ENCODE results near the gene RHOT1. TPM values are rescaled to one million over a fixed set of nuclear protein-coding genes. Genes with fewer than 3 reads are reported as not detected.

RHOT1 gene
- total RNA-seq, 1 donor from 2014 or later = 56.9 TPM

DNA sequence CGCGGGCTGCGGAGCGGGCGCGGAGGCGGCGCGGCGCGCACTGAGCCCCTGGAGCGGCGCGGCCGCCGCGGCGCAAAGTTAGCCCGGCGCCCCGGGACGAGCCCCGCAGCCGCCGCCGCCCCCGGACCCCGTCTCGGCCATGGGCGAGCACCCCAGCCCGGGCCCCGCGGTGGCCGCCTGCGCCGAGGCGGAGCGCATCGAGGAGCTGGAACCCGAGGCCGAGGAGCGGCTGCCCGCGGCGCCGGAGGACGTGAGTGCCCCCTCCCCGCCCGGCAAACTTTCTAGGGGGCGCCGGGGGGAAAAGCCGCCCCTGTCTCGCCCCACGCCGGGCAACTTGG lies 123.7 kb downstream of the RHOT1 start:
- Histone ChIP-seq H3K4me1 (peaks cover 30% of the 10 kb centered on the region), H3K27me3 (ENCODE audit: low read depth) (peaks cover 84% of the 10 kb centered on the region), H3K9me3 (replicated peaks) (no peaks in the 10 kb centered on the region), H3K36me3 (no peaks in the 10 kb centered on the region), H3K27ac (replicated peaks) (no peak overlapping the region), H3K4me3 (peak overlapping the region; percentile 80)
- no peak for DNase-seq
- intact Hi-C loops (cut with micrococcal nuclease) = no loop called here
- TF ChIP-seq, protein P1, sequence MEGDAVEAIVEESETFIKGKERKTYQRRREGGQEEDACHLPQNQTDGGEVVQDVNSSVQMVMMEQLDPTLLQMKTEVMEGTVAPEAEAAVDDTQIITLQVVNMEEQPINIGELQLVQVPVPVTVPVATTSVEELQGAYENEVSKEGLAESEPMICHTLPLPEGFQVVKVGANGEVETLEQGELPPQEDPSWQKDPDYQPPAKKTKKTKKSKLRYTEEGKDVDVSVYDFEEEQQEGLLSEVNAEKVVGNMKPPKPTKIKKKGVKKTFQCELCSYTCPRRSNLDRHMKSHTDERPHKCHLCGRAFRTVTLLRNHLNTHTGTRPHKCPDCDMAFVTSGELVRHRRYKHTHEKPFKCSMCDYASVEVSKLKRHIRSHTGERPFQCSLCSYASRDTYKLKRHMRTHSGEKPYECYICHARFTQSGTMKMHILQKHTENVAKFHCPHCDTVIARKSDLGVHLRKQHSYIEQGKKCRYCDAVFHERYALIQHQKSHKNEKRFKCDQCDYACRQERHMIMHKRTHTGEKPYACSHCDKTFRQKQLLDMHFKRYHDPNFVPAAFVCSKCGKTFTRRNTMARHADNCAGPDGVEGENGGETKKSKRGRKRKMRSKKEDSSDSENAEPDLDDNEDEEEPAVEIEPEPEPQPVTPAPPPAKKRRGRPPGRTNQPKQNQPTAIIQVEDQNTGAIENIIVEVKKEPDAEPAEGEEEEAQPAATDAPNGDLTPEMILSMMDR (IDR thresholded peaks at IDR 0.05; ENCODE audit: borderline replicate concordance) = no peak

- H3K36me3 ChIP-seq = no peaks in the 10 kb centered on the region
- TF ChIP-seq, protein P1 (IDR thresholded peaks at IDR 0.05; ENCODE audit: borderline replicate concordance) = no peak
- no peak for DNase-seq
- peaks cover 80% of the 10 kb centered on the region for H3K27me3 ChIP-seq (ENCODE audit: low read depth)
- no peaks in the 10 kb centered on the region for H3K9me3 ChIP-seq (replicated peaks)
- peak overlapping the region; percentile 80 for H3K4me3 ChIP-seq
- peaks cover 30% of the 10 kb centered on the region for H3K4me1 ChIP-seq
- no peak overlapping the region for H3K27ac ChIP-seq (replicated peaks)
- intact Hi-C loops (cut with micrococcal nuclease) = no loop called here
Observed at GRCh38 chr17:32266389-32267301, 124.3 kb downstream of the RHOT1 start.

GRCh38 chr17:32267690-32268205 lies 125.4 kb downstream of the RHOT1 start:
- Histone ChIP-seq H3K27me3 (ENCODE audit: low read depth) (peaks cover 75% of the 10 kb centered on the region), H3K9me3 (replicated peaks) (no peaks in the 10 kb centered on the region), H3K27ac (replicated peaks) (no peak overlapping the region), H3K4me1 (peaks cover 30% of the 10 kb centered on the region), H3K36me3 (no peaks in the 10 kb centered on the region), H3K4me3 (no peak overlapping the region)
- DNase-seq = no peak
- intact Hi-C loops (cut with micrococcal nuclease) = no loop called here
- TF ChIP-seq, protein P1 (IDR thresholded peaks at IDR 0.05; ENCODE audit: borderline replicate concordance) = no peak

DNA sequence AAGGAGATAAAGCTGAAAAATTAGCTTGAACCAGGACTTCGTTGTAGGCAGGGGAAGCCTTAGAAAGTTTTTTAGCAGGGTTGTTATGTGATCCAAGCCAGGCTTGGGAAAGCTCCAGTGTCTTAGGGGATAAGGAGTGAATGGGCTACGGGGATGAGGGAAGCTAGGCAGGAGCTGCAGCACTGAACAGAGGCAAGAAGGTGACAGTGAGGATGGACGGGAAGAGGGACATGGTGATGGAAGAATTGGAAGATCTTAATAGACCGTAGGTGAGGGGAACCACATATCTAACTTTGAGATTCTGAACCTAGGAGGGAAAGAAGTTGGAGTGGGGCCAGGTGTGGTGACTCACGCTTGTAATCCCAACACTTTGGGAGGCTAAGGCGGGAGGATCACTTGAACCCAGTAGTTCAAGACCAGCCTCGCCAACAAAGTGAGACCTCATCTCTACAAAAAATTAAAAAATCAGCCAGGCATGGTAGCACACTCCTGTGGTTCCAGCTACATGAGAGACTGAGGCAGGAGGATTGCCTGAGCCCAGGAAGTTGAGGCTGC lies 126.5 kb downstream of the RHOT1 start:
- no peaks in the 10 kb centered on the region for H3K36me3 ChIP-seq
- TF ChIP-seq, protein P1 (IDR thresholded peaks at IDR 0.05; ENCODE audit: borderline replicate concordance) = no peak
- no peak overlapping the region for H3K4me3 ChIP-seq
- no peak for DNase-seq
- intact Hi-C loops (cut with micrococcal nuclease) = no loop called here
- peaks cover 66% of the 10 kb centered on the region for H3K27me3 ChIP-seq (ENCODE audit: low read depth)
- no peaks in the 10 kb centered on the region for H3K9me3 ChIP-seq (replicated peaks)
- H3K27ac ChIP-seq (replicated peaks) = no peak overlapping the region
- H3K4me1 ChIP-seq = peaks cover 30% of the 10 kb centered on the region

DNA sequence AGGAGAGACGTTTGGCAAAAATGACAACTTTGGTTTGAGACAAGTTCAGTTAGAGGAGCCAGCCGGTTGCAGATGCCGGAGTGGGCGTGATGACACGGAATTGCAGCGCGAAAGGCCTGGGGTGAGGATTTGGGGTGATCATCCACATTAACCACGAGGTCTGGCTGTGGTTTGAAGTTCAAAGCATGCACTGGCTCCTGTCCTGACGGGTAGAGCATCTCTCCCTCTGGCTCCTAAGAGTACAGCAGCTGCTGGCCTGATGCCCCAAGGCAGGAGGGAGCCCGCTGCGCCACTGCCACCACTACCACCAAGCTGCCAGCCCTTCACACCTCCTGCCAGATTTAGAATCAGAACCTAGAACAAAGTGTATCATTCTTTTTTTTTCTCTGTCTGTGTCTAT lies 127.1 kb downstream of the RHOT1 start:
- peaks cover 66% of the 10 kb centered on the region for H3K27me3 ChIP-seq (ENCODE audit: low read depth)
- no peak overlapping the region for H3K4me3 ChIP-seq
- H3K36me3 ChIP-seq = no peaks in the 10 kb centered on the region
- H3K4me1 ChIP-seq = peaks cover 30% of the 10 kb centered on the region
- no peaks in the 10 kb centered on the region for H3K9me3 ChIP-seq (replicated peaks)
- H3K27ac ChIP-seq (replicated peaks) = peak overlapping the region; percentile 50
- DNase-seq = peak; percentile 65
- intact Hi-C loops (cut with micrococcal nuclease) = no loop called here
- TF ChIP-seq, protein P1 (IDR thresholded peaks at IDR 0.05; ENCODE audit: borderline replicate concordance) = no peak

Data from left ventricle myocardium inferior (tissue), 1 donor.